Keratinocyte (primary cell): ENCODE measurements around the gene ADAP2. TPM values are rescaled to one million over a fixed set of nuclear protein-coding genes. Genes with fewer than 3 reads are reported as not detected.

ENCODE experiments used
- DNase-seq: peaks from one replicate; pipeline ENCODE4 v3.0.0-alpha.2; 2011; ENCODE audit warnings: low read depth, missing footprints, low spot score
- FAIRE-seq: peaks from 2 replicates; lab custom pipeline; 2011; peaks lifted over from hg19 to GRCh38; lab: Jason Lieb, UNC
- H2AFZ ChIP-seq: 2 replicates; pipeline ENCODE4 v1.6.0; 2012; ENCODE audit warnings: low read length, control low read depth, inconsistent platforms; ENCODE audit not compliant: control insufficient read depth
- H3K27ac ChIP-seq: 2 replicates; pipeline ENCODE4 v1.5.1; 2011; ENCODE audit warnings: low read length; ENCODE audit not compliant: control insufficient read depth, insufficient read depth
- H3K27me3 ChIP-seq: 3 replicates; pipeline ENCODE4 v1.6.0; 2011; ENCODE audit warnings: low read length; ENCODE audit not compliant: control insufficient read depth, insufficient read depth; ENCODE audit errors: extremely low read depth
- H3K36me3 ChIP-seq, 2 experiments: 2 replicates in 1 of 2; 3 replicates in 1 of 2; pipeline ENCODE4 v1.5.1; 2011; ENCODE audit warnings: low read length in 2 of 2, mild to moderate bottlenecking in 1 of 2; ENCODE audit not compliant: control insufficient read depth in 2 of 2, insufficient read depth in 2 of 2; ENCODE audit errors: extremely low read depth in 1 of 2
- H3K4me1 ChIP-seq: 3 replicates; pipeline ENCODE4 v1.5.1; 2011; ENCODE audit warnings: low read length; ENCODE audit not compliant: control insufficient read depth, insufficient read depth; ENCODE audit errors: extremely low read depth
- H3K4me2 ChIP-seq: 3 replicates; pipeline ENCODE4 v1.6.0; 2011; ENCODE audit warnings: low read depth, low read length; ENCODE audit not compliant: control insufficient read depth, insufficient read depth; ENCODE audit errors: extremely low read depth
- H3K4me3 ChIP-seq, 3 experiments: fragments of 200-600 bp in 1 of 3; sonication (generic) in 1 of 3; 2 replicates in 2 of 3; 3 replicates in 1 of 3; pipeline ENCODE4 v1.5.1; 2011 to 2016; ENCODE audit warnings: low read length in 3 of 3, mild to moderate bottlenecking in 3 of 3, control low read depth in 2 of 3, inconsistent platforms in 1 of 3, low read depth in 1 of 3, mixed read lengths in 1 of 3, mixed run types in 1 of 3, moderate library complexity in 1 of 3; ENCODE audit not compliant: control insufficient read depth in 2 of 3, insufficient read depth in 2 of 3; ENCODE audit errors: extremely low read depth in 1 of 3
- H3K79me2 ChIP-seq: 2 replicates; pipeline ENCODE4 v1.6.0; 2012; ENCODE audit warnings: low read length; ENCODE audit not compliant: control insufficient read depth, insufficient read depth
- H3K9ac ChIP-seq: 3 replicates; pipeline ENCODE4 v1.6.0; 2011; ENCODE audit warnings: low read length; ENCODE audit not compliant: control insufficient read depth, insufficient read depth; ENCODE audit errors: extremely low read depth
- H3K9me1 ChIP-seq: 3 replicates; pipeline ENCODE4 v1.6.0; 2011; ENCODE audit warnings: low read length; ENCODE audit not compliant: control insufficient read depth, insufficient read depth; ENCODE audit errors: extremely low read depth
- H3K9me3 ChIP-seq: 2 replicates; pipeline ENCODE4 v1.5.1; 2012; ENCODE audit warnings: low read depth, low read length; ENCODE audit not compliant: control insufficient read depth
- H4K20me1 ChIP-seq: 3 replicates; pipeline ENCODE4 v1.6.0; 2011; ENCODE audit warnings: low read length; ENCODE audit not compliant: control insufficient read depth, insufficient read depth; ENCODE audit errors: extremely low read depth
- CTCF ChIP-seq, 3 experiments: IDR thresholded peaks in 1 of 3; conservative IDR thresholded peaks in 1 of 3; optimal IDR thresholded peaks in 1 of 3; 2 replicates in 2 of 3; 3 replicates in 1 of 3; pipeline versions ENCODE3 to v1.5.1; 2011; ENCODE audit warnings: low read length in 3 of 3, mild to moderate bottlenecking in 3 of 3, moderate library complexity in 2 of 3, control low read depth in 1 of 3, inconsistent platforms in 1 of 3; ENCODE audit not compliant: insufficient read depth in 2 of 3; ENCODE audit errors: extremely low read depth in 1 of 3
- EZH2 ChIP-seq: IDR thresholded peaks from one replicate; pipeline ENCODE4 v1.6.1; 2012; ENCODE audit warnings: inconsistent platforms, mild to moderate bottlenecking, low read length, moderate library complexity
- dilution Hi-C: fragments of 300-500 bp; cut with MboI; formaldehyde crosslinking; loops from one replicate; pipeline ENCODE4 v1.7.0; 2020; ENCODE audit warnings: low sequenced_read_pairs; ENCODE audit not compliant: extremely low pct_ligation_motif_present
- polyA plus RNA-seq, 5 experiments: library from polyadenylated mRNA; depleted of rRNA in 3 of 5; stranded (reverse) in 3 of 5; stranded (forward) in 1 of 5; unstranded in 1 of 5; fragments of >200 nt; gene quantifications; 1 replicate in 1 of 5; 2 replicates in 3 of 5; 3 replicates in 1 of 5; pipeline versions ENCODE4 v1.2.1 to v1.2.3, GENCODE V29; 2011 to 2012; ENCODE audit warnings: missing spikeins in 2 of 5, low read depth in 1 of 5, low replicate concordance in 1 of 5

ADAP2 gene
- polyA plus RNA-seq, 1 donor (not counting 4 experiments of a cell fraction or from before 2014, with no cell fraction given), result 1.4 TPM

GRCh38 chr17:30950669-30951399, 29.1 kb downstream of the ADAP2 start:
- Histone ChIP-seq H3K9ac (no peak overlapping the region), H4K20me1 (no peaks in the 10 kb centered on the region), H3K9me1 (no peaks in the 10 kb centered on the region), H3K4me1 (no peaks in the 10 kb centered on the region), H3K27ac (no peak overlapping the region), H3K4me3 (no peak overlapping the region), H3K27me3 (no peaks in the 10 kb centered on the region), H3K36me3 (no peaks in the 10 kb centered on the region), H3K4me2 (no peak overlapping the region), H3K9me3 (no peaks in the 10 kb centered on the region), H3K79me2 (no peaks in the 10 kb centered on the region), H2AFZ (no peak overlapping the region)
- dilution Hi-C loops, result no loop called here
- peak; percentile 52 for FAIRE-seq
- DNase-seq, result no peak
- TF ChIP-seq CTCF (optimal IDR thresholded peaks at IDR 0.05 in 1 of 3, IDR thresholded peaks at IDR 0.05 in 1 of 3, conservative IDR thresholded peaks at IDR 0.05 in 1 of 3; ENCODE audit: extremely low read depth in 1 of 3, insufficient read depth in 2 of 3, low read length in 3 of 3), result no peak
- no peak for TF ChIP-seq EZH2

- dilution Hi-C loops, result no loop called here
- no peak for DNase-seq
- no peaks in the 10 kb centered on the region for H3K9me3 ChIP-seq
- no peaks in the 10 kb centered on the region for H3K4me1 ChIP-seq
- H3K36me3 ChIP-seq, result no peaks in the 10 kb centered on the region
- no peaks in the 10 kb centered on the region for H4K20me1 ChIP-seq
- no peaks in the 10 kb centered on the region for H3K79me2 ChIP-seq
- H3K4me3 ChIP-seq, result no peak overlapping the region
- no peaks in the 10 kb centered on the region for H3K9me1 ChIP-seq
- no peak overlapping the region for H2AFZ ChIP-seq
- no peak overlapping the region for H3K9ac ChIP-seq
- H3K27ac ChIP-seq, result no peak overlapping the region
- FAIRE-seq, result no peak
- H3K4me2 ChIP-seq, result no peak overlapping the region
- peaks cover 1% of the 10 kb centered on the region for H3K27me3 ChIP-seq
- no peak for TF ChIP-seq CTCF (optimal IDR thresholded peaks at IDR 0.05 in 1 of 3, IDR thresholded peaks at IDR 0.05 in 1 of 3, conservative IDR thresholded peaks at IDR 0.05 in 1 of 3; ENCODE audit: extremely low read depth in 1 of 3, insufficient read depth in 2 of 3, low read length in 3 of 3)
- TF ChIP-seq EZH2, result no peak
These were observed 31.1 kb downstream of the ADAP2 start for GRCh38 chr17:30952638-30953393.
